ENCODE data around the gene KCNH1.

KCNH1 gene

GRCh38 chr1:211133836-211134669 is at the start of gene KCNH1:
Gene KCNH1, minus strand, starts transcription at chr1:211134148. Its CDS starts 203 bp downstream, at chr1:211133945.
- peak; percentile 82 for DNase-seq (ENCODE audit: low spot score)

GRCh38 chr1:211182746-211183145 is 48.8 kb upstream of the KCNH1 start:
- DNase-seq (ENCODE audit: low spot score), result no peak

- no peak for DNase-seq (ENCODE audit: low spot score)
These were observed 40.4 kb upstream of the KCNH1 start for GRCh38 chr1:211174375-211174774.

- no peak for DNase-seq (ENCODE audit: low spot score)
These were observed 38.7 kb upstream of the KCNH1 start for GRCh38 chr1:211172657-211173056.

GRCh38 chr1:211169353-211169752 is 35.4 kb upstream of the KCNH1 start:
- DNase-seq (ENCODE audit: low spot score), result no peak

- no peak for DNase-seq (ENCODE audit: low spot score)
These were observed 24.9 kb upstream of the KCNH1 start for GRCh38 chr1:211158866-211159265.

GRCh38 chr1:211155040-211155439 is 21.1 kb upstream of the KCNH1 start:
- no peak for DNase-seq (ENCODE audit: low spot score)

- no peak for DNase-seq (ENCODE audit: low spot score)
These were observed 20.0 kb upstream of the KCNH1 start for GRCh38 chr1:211153932-211154331.

- no peak for DNase-seq (ENCODE audit: low spot score)
These were observed 14.4 kb upstream of the KCNH1 start for GRCh38 chr1:211148366-211148765.

- DNase-seq (ENCODE audit: low spot score), result no peak
These were observed 12.0 kb upstream of the KCNH1 start for GRCh38 chr1:211145944-211146343.

GRCh38 chr1:211135342-211135950 is 1.5 kb upstream of the KCNH1 start:
- DNase-seq (ENCODE audit: low spot score), result peak; percentile 40

GRCh38 chr1:211133393-211133835 is 534 bp downstream of the KCNH1 start:
- DNase-seq (ENCODE audit: low spot score), result peak; percentile 22

GRCh38 chr1:211132721-211133392 is 1.1 kb downstream of the KCNH1 start:
- DNase-seq (ENCODE audit: low spot score), result no peak

GRCh38 chr1:211129776-211130175 is 4.2 kb downstream of the KCNH1 start:
- no peak for DNase-seq (ENCODE audit: low spot score)

GRCh38 chr1:211127166-211127565 is 6.8 kb downstream of the KCNH1 start:
- DNase-seq (ENCODE audit: low spot score), result no peak

- peak; percentile 11 for DNase-seq (ENCODE audit: low spot score)
These were observed 7.3 kb downstream of the KCNH1 start for GRCh38 chr1:211126622-211127021.

- DNase-seq (ENCODE audit: low spot score), result no peak
These were observed 15.4 kb downstream of the KCNH1 start for GRCh38 chr1:211118407-211119102.

- no peak for DNase-seq (ENCODE audit: low spot score)
These were observed 19.5 kb downstream of the KCNH1 start for GRCh38 chr1:211114446-211114845.

- DNase-seq (ENCODE audit: low spot score), result no peak
These were observed 20.4 kb downstream of the KCNH1 start for GRCh38 chr1:211113566-211113965.

- no peak for DNase-seq (ENCODE audit: low spot score)
These were observed 22.6 kb downstream of the KCNH1 start for GRCh38 chr1:211111351-211111750.

GRCh38 chr1:211101481-211101880 is 32.5 kb downstream of the KCNH1 start:
- DNase-seq (ENCODE audit: low spot score), result no peak

GRCh38 chr1:211099393-211099792 is 34.6 kb downstream of the KCNH1 start:
- no peak for DNase-seq (ENCODE audit: low spot score)

Data from hepatic stellate cell (primary cell).